Hematopoietic multipotent progenitor cell treated with erythropoietin and hydrocortisone succinate and interleukin-3 and kit ligand, for 8 days (in vitro differentiated cells): ENCODE measurements around the gene RGP1.

Experiments
- DNase-seq: peaks from one replicate; pipeline ENCODE4 v3.0.0-alpha.2; 2015

The RGP1 gene

GRCh38 chr9:35774907-35775635 is 26.0 kb downstream of the RGP1 start:
- no peak for DNase-seq

DNA sequence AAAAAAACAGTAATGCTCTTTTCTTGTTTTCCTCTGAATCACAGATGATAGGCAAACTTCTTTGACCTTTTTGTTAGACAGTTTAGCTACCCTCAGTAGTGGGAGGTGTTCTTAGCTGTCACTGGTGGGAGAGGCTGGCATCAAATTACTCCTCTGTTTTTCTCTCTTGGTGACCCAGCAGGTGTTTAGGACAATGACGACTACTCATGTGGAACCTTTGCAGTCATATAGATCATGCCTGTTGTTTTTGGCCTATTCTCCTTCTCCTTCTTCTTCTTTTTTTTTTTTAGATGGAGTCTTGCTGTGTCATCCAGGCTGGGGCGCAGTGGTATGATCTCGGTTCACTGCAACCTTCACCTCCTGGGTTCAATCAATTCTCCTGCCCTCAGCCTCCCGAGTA is 26.9 kb downstream of the RGP1 start:
- no peak for DNase-seq

DNA sequence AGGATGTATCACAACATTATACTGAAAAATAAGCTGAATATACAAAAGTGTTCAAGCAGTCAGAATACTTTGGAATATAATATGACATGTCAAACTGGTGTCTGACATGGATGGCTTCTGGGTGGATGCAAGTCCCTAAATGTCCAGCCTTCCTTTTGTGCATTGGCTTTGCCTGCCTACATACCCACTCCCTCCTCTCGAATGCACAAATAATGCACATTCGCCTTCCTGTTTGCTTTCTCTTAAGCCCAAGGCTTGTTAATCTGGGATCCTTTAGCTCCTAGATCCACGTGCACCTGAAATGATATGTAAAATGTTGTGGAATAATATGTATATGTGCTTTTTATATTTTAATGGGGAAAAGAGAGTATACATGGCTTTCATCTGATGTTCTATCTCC is 29.4 kb downstream of the RGP1 start:
- no peak for DNase-seq

GRCh38 chr9:35781066-35781465 is 32.0 kb downstream of the RGP1 start:
- DNase-seq: no peak

DNA sequence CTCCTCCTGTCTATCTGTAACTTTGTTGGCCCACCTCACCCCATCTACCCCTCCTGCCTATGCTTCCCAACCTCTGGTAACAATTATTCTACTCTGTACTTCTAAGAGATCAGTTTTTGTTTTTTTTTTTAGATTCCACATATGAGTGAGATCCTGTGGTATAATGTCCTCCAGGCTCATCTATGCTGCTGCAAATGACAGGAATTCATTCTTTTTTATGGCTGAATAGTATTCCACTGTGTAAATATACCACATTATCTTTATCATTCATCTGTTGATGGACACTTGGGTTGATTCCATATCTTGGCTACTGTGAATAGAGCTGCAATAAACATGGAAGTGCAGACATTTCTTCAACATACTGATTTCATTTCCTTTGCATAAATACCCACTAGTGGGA is 34.3 kb downstream of the RGP1 start:
- no peak for DNase-seq

GRCh38 chr9:35789541-35789940 is 40.5 kb downstream of the RGP1 start:
- no peak for DNase-seq

DNA sequence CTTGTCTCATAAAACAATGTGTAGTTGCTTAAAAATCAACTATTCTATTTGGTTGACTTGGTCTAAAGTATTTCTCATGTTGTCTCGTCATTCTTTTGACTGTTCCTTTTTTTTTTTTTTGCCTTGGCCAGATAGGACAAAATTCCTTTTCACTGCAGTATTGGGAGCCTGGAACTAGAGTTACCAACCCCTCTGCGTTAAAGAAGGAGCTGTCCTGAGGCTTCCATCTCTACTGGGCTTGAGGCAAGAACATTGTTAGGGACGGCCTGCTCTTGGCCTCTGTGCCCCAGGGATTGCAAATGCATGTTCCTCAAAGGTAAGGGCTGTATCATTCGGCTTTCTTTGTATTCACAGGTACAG is 40.9 kb downstream of the RGP1 start:
- no peak for DNase-seq

DNA sequence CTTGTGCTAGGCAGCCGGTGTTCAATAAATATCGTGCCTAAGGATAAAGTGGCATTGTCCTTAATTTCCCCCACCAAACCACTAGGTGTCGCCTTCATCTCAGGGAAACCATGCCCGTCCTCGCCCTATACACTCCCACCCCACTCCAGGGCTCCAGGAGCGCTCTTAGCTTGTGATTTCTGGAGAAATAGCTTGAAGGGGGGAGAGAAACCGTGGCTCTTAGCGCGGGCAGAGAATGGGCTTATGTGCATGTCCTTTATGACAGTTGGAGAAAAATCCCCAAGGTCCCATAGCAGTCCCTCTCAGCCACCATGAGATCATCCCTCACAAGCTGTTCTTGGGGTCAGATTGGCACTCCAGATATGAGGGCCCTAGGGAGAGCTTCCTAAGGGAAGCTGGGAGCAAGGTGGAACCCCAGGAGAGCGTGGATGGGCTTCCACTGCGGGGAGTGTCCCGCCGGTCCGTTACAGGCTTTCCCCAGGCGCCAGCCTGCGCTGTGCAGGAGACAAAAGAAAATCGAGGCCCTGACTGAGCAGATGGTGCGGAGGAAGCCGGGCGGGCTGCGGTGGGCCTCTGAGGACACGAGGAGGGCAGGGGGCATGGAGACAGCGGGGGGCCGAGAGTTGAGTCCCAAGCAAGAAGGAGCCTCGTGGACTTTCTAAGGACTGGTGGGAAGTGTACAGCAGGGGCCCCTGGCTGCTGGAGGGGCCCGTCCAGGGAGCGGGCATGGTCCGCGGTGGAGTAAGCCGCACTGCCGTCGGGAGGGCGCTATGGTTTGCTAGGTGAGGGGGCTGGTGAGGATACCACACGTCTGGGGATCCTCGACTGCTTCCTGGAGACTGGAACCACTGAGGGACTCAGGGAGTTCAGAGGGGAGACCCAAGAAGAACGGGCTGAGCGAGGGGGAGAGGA is 41.6 kb downstream of the RGP1 start:
- DNase-seq: peak; percentile 78

DNA sequence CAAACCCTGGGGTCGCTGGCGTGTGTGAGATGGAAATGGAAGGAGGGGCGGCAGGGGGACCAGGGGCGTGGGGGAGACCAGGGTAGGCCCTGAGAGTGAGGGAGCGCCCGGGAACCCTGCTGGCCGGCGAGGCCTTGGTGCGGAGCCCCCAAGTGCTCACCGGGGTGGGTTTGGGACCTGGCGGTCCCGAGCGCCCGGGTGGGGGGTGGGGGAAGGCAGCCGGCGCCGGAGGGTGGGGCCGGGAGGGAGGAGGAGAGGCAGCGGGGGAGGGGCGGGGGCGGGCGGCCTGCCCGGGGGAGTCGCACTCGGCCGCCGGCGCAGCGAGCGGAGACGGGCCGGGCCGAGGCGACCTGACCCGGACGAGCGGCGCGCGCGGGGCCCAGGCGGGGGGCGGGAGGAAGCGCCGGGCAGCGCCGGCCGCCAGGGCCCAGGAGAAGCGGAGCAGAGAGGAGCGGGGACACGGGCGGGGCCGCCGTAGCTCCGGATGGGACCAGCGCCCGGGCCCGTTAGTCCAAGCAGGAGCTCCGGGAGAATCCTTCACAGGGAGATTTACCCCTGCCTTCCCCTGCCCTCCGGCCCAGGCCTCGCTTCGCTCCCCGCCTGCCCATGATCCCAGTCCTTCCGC is 42.3 kb downstream of the RGP1 start, which contains the start of gene NPR2:
TSS of gene NPR2 (plus strand) at position 295 of the 625 bp plus-strand sequence. CDS start 818 bp downstream, outside the sequence.
- DNase-seq: no peak

DNA sequence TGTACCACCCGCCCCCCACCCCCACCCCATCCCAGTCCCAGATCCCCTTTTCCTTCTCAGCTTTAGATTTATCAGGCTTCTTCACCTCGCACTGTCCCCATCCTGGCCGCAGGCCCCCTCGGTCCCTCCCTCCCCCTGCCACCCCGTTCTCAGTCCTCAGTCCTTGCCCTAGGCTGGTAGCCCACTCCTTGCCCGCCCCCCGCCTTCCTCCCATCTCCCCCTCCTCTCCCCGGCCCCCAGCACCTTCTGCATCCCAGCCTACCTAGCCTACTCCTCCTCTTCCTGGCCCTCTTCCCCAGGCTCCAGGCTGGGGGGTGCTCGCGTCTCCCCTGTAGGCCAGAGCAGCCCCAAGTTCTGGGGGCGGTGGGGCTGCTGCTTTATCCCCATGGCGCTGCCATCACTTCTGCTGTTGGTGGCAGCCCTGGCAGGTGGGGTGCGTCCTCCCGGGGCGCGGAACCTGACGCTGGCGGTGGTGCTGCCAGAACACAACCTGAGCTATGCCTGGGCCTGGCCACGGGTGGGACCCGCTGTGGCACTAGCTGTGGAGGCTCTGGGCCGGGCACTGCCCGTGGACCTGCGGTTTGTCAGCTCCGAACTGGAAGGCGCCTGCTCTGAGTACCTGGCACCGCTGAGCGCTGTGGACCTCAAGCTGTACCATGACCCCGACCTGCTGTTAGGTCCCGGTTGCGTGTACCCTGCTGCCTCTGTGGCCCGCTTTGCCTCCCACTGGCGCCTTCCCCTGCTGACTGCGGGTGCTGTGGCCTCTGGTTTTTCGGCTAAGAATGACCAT is 43.1 kb downstream of the RGP1 start:
- DNase-seq: no peak

DNA sequence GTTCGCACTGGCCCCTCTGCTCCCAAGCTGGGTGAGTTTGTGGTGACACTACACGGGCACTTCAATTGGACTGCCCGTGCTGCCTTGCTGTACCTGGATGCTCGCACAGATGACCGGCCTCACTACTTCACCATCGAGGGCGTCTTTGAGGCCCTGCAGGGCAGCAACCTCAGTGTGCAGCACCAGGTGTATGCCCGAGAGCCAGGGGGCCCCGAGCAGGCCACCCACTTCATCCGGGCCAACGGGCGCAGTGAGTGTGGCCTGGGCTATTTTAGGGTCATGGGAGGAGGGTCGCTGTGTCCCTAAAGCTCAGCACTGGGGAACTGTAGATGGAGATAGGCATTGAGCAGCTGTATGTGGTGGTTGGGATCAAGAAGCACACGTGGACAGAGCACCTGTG is 43.7 kb downstream of the RGP1 start:
- DNase-seq: no peak

- no peak for DNase-seq
Observed at GRCh38 chr9:35793461-35793860, 44.4 kb downstream of the RGP1 start.

- no peak for DNase-seq
Observed at GRCh38 chr9:35795695-35796094, 46.6 kb downstream of the RGP1 start.

DNA sequence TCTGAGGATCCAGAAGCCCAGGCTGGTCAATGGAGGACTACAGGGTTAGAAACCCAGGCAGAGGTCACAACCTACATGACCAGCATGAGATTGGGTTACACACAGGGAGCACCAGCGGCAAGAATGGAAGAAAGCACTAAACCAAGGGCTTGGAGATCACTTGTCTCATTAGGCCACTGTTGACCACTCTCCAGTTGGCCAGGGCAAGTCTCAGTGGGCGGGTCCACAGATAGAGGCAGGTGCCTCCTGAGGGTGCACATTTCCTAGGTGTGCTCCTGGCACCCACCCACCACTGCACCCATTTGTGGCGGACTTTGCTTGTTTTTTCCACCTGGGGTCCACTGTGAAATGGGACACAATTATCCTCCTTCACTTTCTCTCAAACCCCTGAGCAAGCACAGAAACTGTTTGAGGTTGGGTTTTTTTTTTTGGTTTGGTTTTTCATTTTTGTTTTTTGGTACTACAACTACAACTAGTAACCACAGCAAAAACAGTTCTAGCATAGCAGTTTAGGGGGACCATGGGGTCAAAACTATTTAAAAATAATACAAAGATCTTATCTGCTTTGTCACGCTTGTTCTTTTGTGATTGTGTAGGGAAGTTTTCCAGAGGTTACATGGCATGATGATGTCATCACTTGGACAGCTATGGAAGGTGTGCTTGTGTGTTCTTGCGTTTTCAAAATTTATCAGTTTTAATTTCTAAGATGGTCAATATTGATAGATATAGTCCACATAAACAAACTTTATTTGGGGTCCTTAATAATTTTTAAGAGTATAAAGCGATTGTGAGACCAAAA is 48.4 kb downstream of the RGP1 start:
- no peak for DNase-seq

DNA sequence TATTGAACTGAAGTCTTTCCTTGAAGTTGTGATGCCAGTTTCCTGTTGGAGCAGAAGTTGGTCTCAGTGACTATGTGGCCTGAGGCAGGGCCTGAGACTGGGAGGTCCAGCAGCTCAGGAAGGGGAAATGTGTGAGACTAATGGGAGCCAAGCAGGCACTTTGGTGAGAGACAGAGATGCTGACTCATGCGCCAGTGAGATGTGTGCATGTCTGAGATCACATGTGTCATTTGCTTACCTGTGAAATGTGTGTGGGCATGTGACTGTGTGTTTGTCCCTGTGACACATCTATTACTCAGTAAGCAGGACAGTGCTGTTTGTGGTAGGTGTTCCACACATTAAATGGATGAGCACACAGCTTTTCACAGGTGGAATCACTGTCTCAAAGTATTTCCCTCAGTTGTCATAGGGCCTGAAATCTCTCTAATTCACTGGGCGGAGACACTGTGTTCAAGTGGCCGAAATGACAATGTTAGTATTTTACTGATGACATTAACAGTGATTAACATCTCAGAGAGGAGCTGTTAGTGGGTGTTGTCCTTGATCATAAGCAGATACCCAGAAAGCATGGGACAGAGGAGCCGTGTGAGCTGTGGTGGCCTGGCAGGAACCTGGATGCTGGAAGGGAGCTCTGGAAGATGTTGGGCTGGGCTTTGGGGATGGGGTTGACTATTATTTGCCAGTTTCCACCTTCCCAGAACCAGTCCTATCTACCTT is 49.7 kb downstream of the RGP1 start:
- DNase-seq: no peak

- no peak for DNase-seq
Observed at GRCh38 chr9:35800530-35800929, 51.4 kb downstream of the RGP1 start.

DNA sequence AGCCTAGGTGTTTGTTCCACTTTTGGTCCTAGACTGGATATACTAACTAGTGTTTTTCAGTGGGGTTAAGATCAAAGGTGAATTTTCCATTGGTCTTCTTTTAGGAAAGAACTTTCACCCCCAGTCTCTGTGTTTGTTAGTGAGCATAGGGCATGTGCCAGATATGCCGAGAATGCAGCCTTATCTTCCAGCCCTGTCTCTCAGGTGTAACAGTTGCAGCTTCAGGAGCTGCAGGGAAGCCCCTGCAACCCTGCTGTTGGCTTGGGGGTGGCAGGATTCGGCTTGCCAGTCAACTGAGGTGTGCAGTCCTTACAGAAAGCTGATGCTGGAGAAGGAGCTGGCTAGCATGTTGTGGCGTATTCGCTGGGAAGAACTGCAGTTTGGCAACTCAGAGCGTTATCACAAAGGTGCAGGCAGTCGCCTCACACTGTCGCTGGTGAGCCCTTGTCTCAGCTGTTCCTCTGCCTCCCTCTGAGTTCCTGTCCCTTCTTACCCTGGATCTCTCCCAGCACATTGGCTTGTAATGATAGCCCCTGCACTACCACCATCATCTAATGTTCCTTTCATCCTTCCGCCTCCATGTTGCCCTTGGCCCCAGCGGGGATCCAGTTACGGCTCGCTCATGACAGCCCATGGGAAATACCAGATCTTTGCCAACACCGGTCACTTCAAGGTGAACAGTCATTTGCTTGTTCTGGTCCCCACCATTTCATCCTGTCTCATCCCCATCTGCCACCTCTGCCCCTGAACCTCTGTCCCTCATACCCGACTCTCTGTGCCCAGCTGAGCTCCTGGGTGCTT is 52.4 kb downstream of the RGP1 start:
- no peak for DNase-seq

GRCh38 chr9:35806101-35806500 is 57.0 kb downstream of the RGP1 start:
- no peak for DNase-seq
